H9 (cell line): Measurements from ENCODE around the gene ISYNA1. TPM values are rescaled to one million over a fixed set of nuclear protein-coding genes. Genes with fewer than 3 reads are reported as not detected.

ENCODE experiments used
- DNase-seq: peaks from one replicate; pipeline ENCODE4 v3.0.0-alpha.2; 2017
- H2AFZ ChIP-seq: one replicate; pipeline ENCODE4 v1.6.1; 2013; ENCODE audit warnings: mild to moderate bottlenecking, low read length, control low read depth, moderate library complexity
- H2AK5ac ChIP-seq: 2 replicates; pipeline ENCODE4 v1.6.1; 2013; ENCODE audit warnings: low read length, control low read depth, mixed read lengths; ENCODE audit not compliant: insufficient read length
- H2BK120ac ChIP-seq: one replicate; pipeline ENCODE4 v1.6.1; 2013; ENCODE audit warnings: low read depth, mild to moderate bottlenecking, low read length, control low read depth, inconsistent platforms; ENCODE audit not compliant: poor library complexity, severe bottlenecking
- H2BK12ac ChIP-seq: 2 replicates; pipeline ENCODE4 v1.6.1; 2013; ENCODE audit warnings: low read length, control low read depth, mixed read lengths, low read depth; ENCODE audit not compliant: insufficient read length
- H2BK15ac ChIP-seq: 2 replicates; pipeline ENCODE4 v1.6.1; 2013; ENCODE audit warnings: low read depth, low read length, control low read depth
- H2BK20ac ChIP-seq: one replicate; pipeline ENCODE4 v1.6.1; 2013; ENCODE audit warnings: low read depth, mild to moderate bottlenecking, low read length, control low read depth, inconsistent platforms; ENCODE audit not compliant: poor library complexity, severe bottlenecking
- H2BK5ac ChIP-seq: 2 replicates; pipeline ENCODE4 v1.6.1; 2013; ENCODE audit warnings: low read length, control low read depth, mixed read lengths; ENCODE audit not compliant: insufficient read length
- H3K14ac ChIP-seq: 2 replicates; pipeline ENCODE4 v1.6.1; 2013; ENCODE audit warnings: low read length, control low read depth; ENCODE audit not compliant: insufficient read depth
- H3K18ac ChIP-seq: 2 replicates; pipeline ENCODE4 v1.6.1; 2013; ENCODE audit warnings: low read depth, mild to moderate bottlenecking, mixed read lengths, low read length, control low read depth; ENCODE audit not compliant: insufficient read length
- H3K23ac ChIP-seq: 2 replicates; pipeline ENCODE4 v1.6.1; 2013; ENCODE audit warnings: low read length, control low read depth, mixed read lengths, low read depth; ENCODE audit not compliant: insufficient read length
- H3K23me2 ChIP-seq: 2 replicates; pipeline ENCODE4 v1.6.1; 2013; ENCODE audit warnings: low read depth, mild to moderate bottlenecking, mixed read lengths, low read length, control low read depth; ENCODE audit not compliant: insufficient read length, poor library complexity, severe bottlenecking
- H3K27ac ChIP-seq: 2 replicates; pipeline ENCODE4 v1.5.1; 2013; ENCODE audit warnings: low read length, control low read depth, mixed read lengths, low read depth; ENCODE audit not compliant: insufficient read length
- H3K27me3 ChIP-seq: 2 replicates; pipeline ENCODE4 v1.6.1; 2013; ENCODE audit warnings: low read length, control low read depth, inconsistent platforms; ENCODE audit not compliant: insufficient read depth
- H3K4ac ChIP-seq: 2 replicates; pipeline ENCODE4 v1.6.1; 2013; ENCODE audit warnings: low read depth, mild to moderate bottlenecking, control low read depth, inconsistent platforms, low read length, moderate library complexity
- H3K4me1 ChIP-seq: 2 replicates; pipeline ENCODE4 v1.6.1; 2013; ENCODE audit warnings: low read length, control low read depth, inconsistent platforms; ENCODE audit not compliant: insufficient read depth
- H3K4me2 ChIP-seq: 2 replicates; pipeline ENCODE4 v1.6.1; 2013; ENCODE audit warnings: low read length, control low read depth, mixed read lengths; ENCODE audit not compliant: insufficient read length, insufficient read depth
- H3K56ac ChIP-seq: 2 replicates; pipeline ENCODE4 v1.6.1; 2013; ENCODE audit warnings: low read depth, mild to moderate bottlenecking, mixed read lengths, low read length, control low read depth; ENCODE audit not compliant: insufficient read length
- H3K79me1 ChIP-seq: 2 replicates; pipeline ENCODE4 v1.6.1; 2013; ENCODE audit warnings: low read depth, mild to moderate bottlenecking, moderate library complexity, low read length, control low read depth, inconsistent platforms; ENCODE audit not compliant: insufficient read depth, poor library complexity, severe bottlenecking
- H3K79me2 ChIP-seq: 2 replicates; pipeline ENCODE4 v1.6.1; 2013; ENCODE audit warnings: low read length, control low read depth, inconsistent platforms; ENCODE audit not compliant: insufficient read depth
- H3K9ac ChIP-seq: 2 replicates; pipeline ENCODE4 v1.6.1; 2013; ENCODE audit warnings: low read length, control low read depth, mixed read lengths; ENCODE audit not compliant: insufficient read length; ENCODE audit errors: extremely low read depth
- H3K9me3 ChIP-seq: one replicate; pipeline ENCODE4 v1.6.1; 2013; ENCODE audit warnings: low read depth, low read length, inconsistent platforms; ENCODE audit not compliant: control insufficient read depth
- H3T11ph ChIP-seq: one replicate; pipeline ENCODE4 v1.6.1; 2013; ENCODE audit warnings: mild to moderate bottlenecking, low read length, control low read depth, inconsistent platforms
- H4K20me1 ChIP-seq: one replicate; pipeline ENCODE4 v1.6.1; 2013; ENCODE audit not compliant: control insufficient read depth, insufficient read length, insufficient read depth
- H4K5ac ChIP-seq: 2 replicates; pipeline ENCODE4 v1.6.1; 2013; ENCODE audit warnings: low read depth, mild to moderate bottlenecking, mixed read lengths, low read length, control low read depth; ENCODE audit not compliant: insufficient read length
- H4K8ac ChIP-seq: replicated peaks from 2 replicates; pipeline ENCODE4 v1.6.1; 2013; ENCODE audit warnings: low read length, control low read depth, mixed read lengths, low read depth; ENCODE audit not compliant: insufficient read length
- H4K91ac ChIP-seq: 2 replicates; pipeline ENCODE4 v1.6.1; 2013; ENCODE audit warnings: low read depth, mild to moderate bottlenecking, moderate library complexity, mixed read lengths, low read length, control low read depth; ENCODE audit not compliant: insufficient read length
- H3K27ac Mint-ChIP-seq, 3 experiments: 2 replicates in 2 of 3; 3 replicates in 1 of 3; pipeline ENCODE4 v1.8.0; 2020 to 2021; ENCODE audit warnings: mixed read lengths in 3 of 3, mild to moderate bottlenecking in 1 of 3, moderate library complexity in 1 of 3
- H3K27me3 Mint-ChIP-seq: 2 replicates; pipeline ENCODE4 v1.8.0; 2021; ENCODE audit warnings: low read depth, mild to moderate bottlenecking, moderate library complexity, mixed read lengths
- H3K36me3 Mint-ChIP-seq, 3 experiments: 2 replicates in 2 of 3; 3 replicates in 1 of 3; pipeline ENCODE4 v1.8.0; 2020 to 2021; ENCODE audit warnings: low read depth in 3 of 3, mixed read lengths in 3 of 3; ENCODE audit not compliant: insufficient read depth in 1 of 3
- H3K4me1 Mint-ChIP-seq, 2 experiments: 2 replicates each; pipeline ENCODE4 v1.8.0; 2020; ENCODE audit warnings: mixed read lengths in 2 of 2
- H3K4me3 Mint-ChIP-seq, 2 experiments: 2 replicates in 1 of 2; 3 replicates in 1 of 2; pipeline ENCODE4 v1.8.0; 2020 to 2021; ENCODE audit warnings: mild to moderate bottlenecking in 2 of 2, mixed read lengths in 2 of 2, moderate library complexity in 1 of 2
- H3K9me3 Mint-ChIP-seq, 2 experiments: 2 replicates in 1 of 2; 3 replicates in 1 of 2; pipeline ENCODE4 v1.8.0; 2020; ENCODE audit warnings: mild to moderate bottlenecking in 2 of 2, mixed read lengths in 2 of 2, moderate library complexity in 1 of 2
- WGBS: extraction: QIAGEN DNeasy Blood & Tissue Kit; methylation state at CpG from one replicate; pipeline ENCODE4 v1.1.7; 2013; ENCODE audit warnings: missing lambda C conversion rate, low lambda C conversion rate, mixed read lengths; ENCODE audit not compliant: insufficient read length; ENCODE audit errors: extremely low coverage; 5-methylcytosine and 5-hydroxymethylcytosine counted together
- total RNA-seq: library from RNA; stranded (reverse); gene quantifications from 2 replicates; pipeline ENCODE4 v1.2.1, GENCODE V29; 2021
- TF ChIP-seq, protein P1 (sequence below): fragments of 200-600 bp; sonication (generic); conservative IDR thresholded peaks from 3 replicates; pipeline ENCODE4 v1.8.0; 2021; ENCODE audit warnings: antibody characterized with exemption, mild to moderate bottlenecking

Gene ISYNA1
- total RNA-seq, 1 experiment from 2014 or later: 241 TPM

DNA sequence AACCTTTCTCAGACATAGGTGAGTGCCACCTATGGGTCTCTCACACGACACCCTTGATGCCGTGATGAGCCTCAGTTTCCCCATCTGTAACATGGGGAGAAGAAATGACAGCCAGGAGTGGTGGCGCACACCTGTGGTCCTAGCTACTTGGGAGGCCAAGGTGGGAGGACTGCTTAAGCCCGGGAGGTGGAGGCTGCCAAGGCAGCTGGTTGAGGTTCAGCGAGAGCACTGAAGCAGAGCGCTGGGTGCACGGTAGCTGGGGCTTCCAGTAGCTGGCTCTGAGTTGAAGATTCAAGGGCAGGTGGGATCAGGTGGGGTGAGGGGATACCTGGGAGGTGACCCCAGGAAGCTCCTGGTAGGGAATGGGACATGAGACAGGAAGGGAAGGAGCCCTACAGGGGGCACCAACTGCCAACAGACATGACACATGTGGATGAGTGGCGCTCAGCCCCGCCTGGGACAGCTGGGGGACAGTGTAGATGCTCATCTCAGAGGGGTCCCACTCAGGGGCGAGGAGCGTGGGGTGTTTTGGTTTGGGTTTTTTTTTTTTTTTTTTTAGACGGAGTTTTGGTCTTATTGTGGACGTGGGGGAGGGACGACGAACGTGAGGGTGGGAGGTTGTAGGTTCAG is 25.2 kb downstream of the ISYNA1 start:
- Histone ChIP-seq H2BK120ac (no peak overlapping the region), H3K79me2 (no peaks in the 10 kb centered on the region), H3K18ac (no peak overlapping the region), H3T11ph (no peak overlapping the region), H3K23ac (no peak overlapping the region), H4K20me1 (no peaks in the 10 kb centered on the region), H2AFZ (no peak overlapping the region), H3K14ac (no peak overlapping the region; the same call in 1 of the 2 replicates), H3K79me1 (no peaks in the 10 kb centered on the region), H2BK15ac (no peak overlapping the region), H2BK5ac (no peak overlapping the region), H3K23me2 (peaks cover 12% of the 10 kb centered on the region), H3K4me2 (no peak overlapping the region), H3K9ac (no peak overlapping the region), H4K5ac (no peak overlapping the region), H4K91ac (no peak overlapping the region), H3K56ac (no peak overlapping the region), H3K27me3 (no peaks in the 10 kb centered on the region), H2BK12ac (no peak overlapping the region), H3K4me1 (no peaks in the 10 kb centered on the region; the same call in 1 of the 2 replicates), H2AK5ac (no peak overlapping the region), H2BK20ac (no peak overlapping the region), H3K9me3 (no peaks in the 10 kb centered on the region), H3K4ac (no peak overlapping the region), H4K8ac (no peak overlapping the region), H3K27ac (no peak overlapping the region)
- TF ChIP-seq, protein P1, sequence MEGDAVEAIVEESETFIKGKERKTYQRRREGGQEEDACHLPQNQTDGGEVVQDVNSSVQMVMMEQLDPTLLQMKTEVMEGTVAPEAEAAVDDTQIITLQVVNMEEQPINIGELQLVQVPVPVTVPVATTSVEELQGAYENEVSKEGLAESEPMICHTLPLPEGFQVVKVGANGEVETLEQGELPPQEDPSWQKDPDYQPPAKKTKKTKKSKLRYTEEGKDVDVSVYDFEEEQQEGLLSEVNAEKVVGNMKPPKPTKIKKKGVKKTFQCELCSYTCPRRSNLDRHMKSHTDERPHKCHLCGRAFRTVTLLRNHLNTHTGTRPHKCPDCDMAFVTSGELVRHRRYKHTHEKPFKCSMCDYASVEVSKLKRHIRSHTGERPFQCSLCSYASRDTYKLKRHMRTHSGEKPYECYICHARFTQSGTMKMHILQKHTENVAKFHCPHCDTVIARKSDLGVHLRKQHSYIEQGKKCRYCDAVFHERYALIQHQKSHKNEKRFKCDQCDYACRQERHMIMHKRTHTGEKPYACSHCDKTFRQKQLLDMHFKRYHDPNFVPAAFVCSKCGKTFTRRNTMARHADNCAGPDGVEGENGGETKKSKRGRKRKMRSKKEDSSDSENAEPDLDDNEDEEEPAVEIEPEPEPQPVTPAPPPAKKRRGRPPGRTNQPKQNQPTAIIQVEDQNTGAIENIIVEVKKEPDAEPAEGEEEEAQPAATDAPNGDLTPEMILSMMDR: no peak; the same call in 2 of the 3 replicates
- Mint-ChIP-seq H3K27ac (no peak overlapping the region), H3K27me3 (peaks cover 41% of the 10 kb centered on the region), H3K4me1 (peaks cover 14 to 26% of the 10 kb centered on the region in 2 experiments), H3K9me3 (no peaks in the 10 kb centered on the region), H3K4me3 (peak overlapping the region in 1 of 2 experiments; percentile 54; a peak in 1 of 5 replicates), H3K36me3 (no peaks in the 10 kb centered on the region)
- no CpG with 5 or more reads among the region's 16 CpGs for WGBS
- DNase-seq: no peak
